ENCODE measurements around the gene AQP1. TPM values are rescaled to one million over a fixed set of nuclear protein-coding genes. Genes with fewer than 3 reads are reported as not detected.

The AQP1 gene
- total RNA-seq, 1 experiment from 2014 or later = 0.49 TPM

DNA sequence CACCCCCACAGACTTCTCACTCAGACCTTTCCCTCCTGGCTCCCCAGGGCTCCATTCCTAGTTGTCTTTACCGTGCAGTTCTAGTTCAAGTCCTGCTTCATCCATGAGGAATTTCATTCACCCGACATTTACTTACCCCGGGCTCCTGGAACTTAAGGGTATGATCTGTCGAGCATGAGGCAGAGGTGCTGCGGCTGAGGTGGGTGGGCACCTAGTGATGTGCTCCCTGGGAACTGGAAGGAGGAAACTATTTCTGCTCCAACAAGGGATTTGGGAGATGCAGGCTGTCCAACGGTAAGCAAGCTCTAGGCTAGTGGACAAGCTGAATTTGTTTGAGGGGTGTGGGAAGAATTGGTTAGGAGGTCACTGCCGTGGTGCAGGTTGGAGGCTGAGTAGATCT, 30.2 kb upstream of the AQP1 start:
- BruUV-seq (replicated peaks) = no TSS peak
- no peaks in the 10 kb centered on the region for H3K9me3 ChIP-seq (ENCODE audit: low read depth, low read length, poor library complexity, severe bottlenecking)
- CTCF ChIA-PET = no interaction called here
- POLR2A ChIA-PET (ENCODE audit: low non-redundant PET) = no interaction called here
- no peak for TF ChIP-seq EZH2 (IDR thresholded peaks at IDR 0.05; ENCODE audit: borderline replicate concordance, low read depth, low read length, poor library complexity, severe bottlenecking)
- TF ChIP-seq, protein P1, sequence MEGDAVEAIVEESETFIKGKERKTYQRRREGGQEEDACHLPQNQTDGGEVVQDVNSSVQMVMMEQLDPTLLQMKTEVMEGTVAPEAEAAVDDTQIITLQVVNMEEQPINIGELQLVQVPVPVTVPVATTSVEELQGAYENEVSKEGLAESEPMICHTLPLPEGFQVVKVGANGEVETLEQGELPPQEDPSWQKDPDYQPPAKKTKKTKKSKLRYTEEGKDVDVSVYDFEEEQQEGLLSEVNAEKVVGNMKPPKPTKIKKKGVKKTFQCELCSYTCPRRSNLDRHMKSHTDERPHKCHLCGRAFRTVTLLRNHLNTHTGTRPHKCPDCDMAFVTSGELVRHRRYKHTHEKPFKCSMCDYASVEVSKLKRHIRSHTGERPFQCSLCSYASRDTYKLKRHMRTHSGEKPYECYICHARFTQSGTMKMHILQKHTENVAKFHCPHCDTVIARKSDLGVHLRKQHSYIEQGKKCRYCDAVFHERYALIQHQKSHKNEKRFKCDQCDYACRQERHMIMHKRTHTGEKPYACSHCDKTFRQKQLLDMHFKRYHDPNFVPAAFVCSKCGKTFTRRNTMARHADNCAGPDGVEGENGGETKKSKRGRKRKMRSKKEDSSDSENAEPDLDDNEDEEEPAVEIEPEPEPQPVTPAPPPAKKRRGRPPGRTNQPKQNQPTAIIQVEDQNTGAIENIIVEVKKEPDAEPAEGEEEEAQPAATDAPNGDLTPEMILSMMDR (conservative IDR thresholded peaks at IDR 0.05; ENCODE audit: low read depth, low read length) = no peak
- no peak overlapping the region for H3K27ac ChIP-seq (ENCODE audit: low read depth, low read length, poor library complexity, severe bottlenecking)
- H3K27me3 ChIP-seq (replicated peaks; ENCODE audit: insufficient read depth, low read depth, low read length, poor library complexity) = no peaks in the 10 kb centered on the region
- no peaks in the 10 kb centered on the region for H3K4me1 ChIP-seq (ENCODE audit: insufficient read depth, low read length, poor library complexity, severe bottlenecking)
- H3K36me3 ChIP-seq (ENCODE audit: insufficient read depth, low read length, poor library complexity, severe bottlenecking) = no peaks in the 10 kb centered on the region
- no peak overlapping the region for H3K4me3 ChIP-seq (ENCODE audit: low read depth, low read length, poor library complexity, severe bottlenecking)
- intact Hi-C loops (cut with micrococcal nuclease; ENCODE audit: unreplicated experiment) = no loop called here
- no peak for DNase-seq (ENCODE audit: low spot score)

DNA sequence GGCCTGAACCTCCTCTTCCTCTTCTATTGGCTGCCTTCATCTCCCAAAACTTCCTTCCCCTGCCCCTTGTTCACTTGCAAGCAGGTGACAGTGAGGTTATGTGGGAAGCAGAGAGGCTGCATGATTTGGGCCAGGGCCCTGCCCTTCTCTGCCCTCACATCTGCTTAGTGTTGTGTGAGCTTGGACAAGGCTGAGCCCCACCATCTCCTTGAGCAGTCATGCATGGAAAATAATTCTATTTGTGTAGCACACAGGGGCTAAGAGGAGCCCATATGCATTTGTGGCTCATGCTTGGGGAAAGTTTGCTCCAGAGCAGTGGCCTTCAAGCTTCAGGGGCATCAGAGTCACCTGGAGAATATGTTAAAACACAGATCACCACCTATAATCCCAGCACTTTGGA, 26.8 kb upstream of the AQP1 start:
- no peak for DNase-seq (ENCODE audit: low spot score)
- Histone ChIP-seq H3K4me3 (ENCODE audit: low read depth, low read length, poor library complexity, severe bottlenecking) (no peak overlapping the region), H3K36me3 (ENCODE audit: insufficient read depth, low read length, poor library complexity, severe bottlenecking) (no peaks in the 10 kb centered on the region), H3K27ac (ENCODE audit: low read depth, low read length, poor library complexity, severe bottlenecking) (no peak overlapping the region), H3K4me1 (ENCODE audit: insufficient read depth, low read length, poor library complexity, severe bottlenecking) (no peaks in the 10 kb centered on the region), H3K27me3 (replicated peaks; ENCODE audit: insufficient read depth, low read depth, low read length, poor library complexity) (no peaks in the 10 kb centered on the region), H3K9me3 (ENCODE audit: low read depth, low read length, poor library complexity, severe bottlenecking) (no peaks in the 10 kb centered on the region)
- intact Hi-C loops (cut with micrococcal nuclease; ENCODE audit: unreplicated experiment) = no loop called here
- TF ChIP-seq, protein P1 (conservative IDR thresholded peaks at IDR 0.05; ENCODE audit: low read depth, low read length) = no peak
- TF ChIP-seq EZH2 (IDR thresholded peaks at IDR 0.05; ENCODE audit: borderline replicate concordance, low read depth, low read length, poor library complexity, severe bottlenecking) = no peak
- no TSS peak for BruUV-seq (replicated peaks)
- ChIA-PET CTCF (no interaction called here), POLR2A (ENCODE audit: low non-redundant PET) (no interaction called here)

DNA sequence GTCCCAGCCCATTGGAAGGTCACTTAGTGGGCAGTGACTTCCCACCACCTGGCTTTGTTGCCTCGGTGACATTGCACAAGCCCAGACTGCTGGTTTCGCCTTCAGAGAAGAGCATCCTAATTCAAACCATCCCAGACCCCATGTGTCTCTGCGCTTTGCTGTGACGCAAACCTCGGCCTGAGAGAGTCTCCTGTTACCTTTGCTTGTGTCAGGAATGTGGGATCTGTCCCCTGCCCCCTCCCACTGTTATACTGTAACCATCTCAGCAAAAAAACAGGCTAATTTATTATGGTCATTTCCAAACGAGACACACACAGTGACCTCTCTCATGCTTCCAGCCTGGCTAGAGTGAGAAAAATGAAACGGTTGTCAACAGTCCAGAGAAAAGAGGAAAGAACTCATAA, 25.0 kb upstream of the AQP1 start:
- intact Hi-C loops (cut with micrococcal nuclease; ENCODE audit: unreplicated experiment) = no loop called here
- POLR2A ChIA-PET (ENCODE audit: low non-redundant PET) = no interaction called here
- no peaks in the 10 kb centered on the region for H3K4me1 ChIP-seq (ENCODE audit: insufficient read depth, low read length, poor library complexity, severe bottlenecking)

More for the DNA sequence above, 25.0 kb upstream of the AQP1 start:
- Histone ChIP-seq H3K4me3 (ENCODE audit: low read depth, low read length, poor library complexity, severe bottlenecking) (no peak overlapping the region), H3K36me3 (ENCODE audit: insufficient read depth, low read length, poor library complexity, severe bottlenecking) (no peaks in the 10 kb centered on the region), H3K27me3 (replicated peaks; ENCODE audit: insufficient read depth, low read depth, low read length, poor library complexity) (no peaks in the 10 kb centered on the region), H3K27ac (ENCODE audit: low read depth, low read length, poor library complexity, severe bottlenecking) (no peak overlapping the region), H3K9me3 (ENCODE audit: low read depth, low read length, poor library complexity, severe bottlenecking) (no peaks in the 10 kb centered on the region)
- TF ChIP-seq EZH2 (IDR thresholded peaks at IDR 0.05; ENCODE audit: borderline replicate concordance, low read depth, low read length, poor library complexity, severe bottlenecking) = no peak
- TF ChIP-seq, protein P1 (conservative IDR thresholded peaks at IDR 0.05; ENCODE audit: low read depth, low read length) = no peak
- no peak for DNase-seq (ENCODE audit: low spot score)
- BruUV-seq (replicated peaks) = no TSS peak
- CTCF ChIA-PET = no interaction called here
